Endometrial microvascular endothelial cells (primary cell): Measurements from ENCODE around the gene FSTL4. TPM values are rescaled to one million over a fixed set of nuclear protein-coding genes. Genes with fewer than 3 reads are reported as not detected.

Source experiments
- in situ Hi-C: cut with HindIII; loops from 2 replicates; pipeline ENCODE4 v1.10.0; 2017; ENCODE audit warnings: low sequenced_read_pairs, low pct_unique_long_range_greater_than_20kb; ENCODE audit errors: inconsistent ontology term
- total RNA-seq: library from RNA; depleted of rRNA; stranded (reverse); fragments of >200 nt; gene quantifications from one replicate; pipeline ENCODE4 v1.2.3, GENCODE V29; 2015; ENCODE audit errors: inconsistent ontology term

FSTL4 gene
- total RNA-seq, 1 donor from 2014 or later = not detected

DNA sequence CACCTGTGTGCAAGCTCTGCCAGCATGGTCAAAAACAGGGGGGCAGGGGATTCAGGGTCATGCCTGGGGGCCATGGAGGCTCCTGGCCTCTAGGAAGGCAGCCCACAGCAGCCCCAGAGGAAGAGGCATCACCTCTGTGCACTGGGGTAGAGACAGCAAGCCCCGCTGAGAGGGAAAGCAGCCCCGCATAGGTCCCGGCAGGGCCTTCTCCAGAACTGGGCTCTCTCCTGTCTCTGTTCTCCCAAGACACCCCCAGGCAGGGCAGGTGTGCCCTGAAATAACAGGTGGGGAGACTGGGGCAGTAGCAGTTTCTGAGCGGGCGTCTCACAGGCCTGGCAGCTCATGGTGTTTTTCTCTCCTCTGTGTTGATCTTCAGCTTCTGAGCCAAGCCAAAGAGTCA lies 281.4 kb downstream of the FSTL4 start:
- in situ Hi-C loops = no loop called here

DNA sequence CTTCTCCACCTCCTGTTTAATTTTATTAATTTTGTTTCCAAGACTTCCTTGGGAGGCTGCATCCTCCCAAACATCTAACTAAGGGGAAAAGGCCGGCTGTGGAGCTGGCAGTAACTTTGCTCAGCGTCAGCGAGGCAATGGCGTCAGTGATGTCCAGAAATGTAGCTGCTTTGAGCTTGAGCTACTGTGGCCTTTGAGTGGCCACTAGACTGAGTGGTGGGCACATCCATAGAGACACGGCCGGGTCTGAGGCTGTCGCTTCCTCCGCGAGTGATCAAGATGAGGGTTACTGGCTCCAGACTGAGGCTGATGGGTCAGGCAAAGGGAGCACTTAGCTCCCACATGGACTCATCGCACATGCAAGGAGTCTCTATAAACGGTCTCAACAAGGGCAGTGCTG lies 283.5 kb downstream of the FSTL4 start:
- in situ Hi-C loops = no loop called here

DNA sequence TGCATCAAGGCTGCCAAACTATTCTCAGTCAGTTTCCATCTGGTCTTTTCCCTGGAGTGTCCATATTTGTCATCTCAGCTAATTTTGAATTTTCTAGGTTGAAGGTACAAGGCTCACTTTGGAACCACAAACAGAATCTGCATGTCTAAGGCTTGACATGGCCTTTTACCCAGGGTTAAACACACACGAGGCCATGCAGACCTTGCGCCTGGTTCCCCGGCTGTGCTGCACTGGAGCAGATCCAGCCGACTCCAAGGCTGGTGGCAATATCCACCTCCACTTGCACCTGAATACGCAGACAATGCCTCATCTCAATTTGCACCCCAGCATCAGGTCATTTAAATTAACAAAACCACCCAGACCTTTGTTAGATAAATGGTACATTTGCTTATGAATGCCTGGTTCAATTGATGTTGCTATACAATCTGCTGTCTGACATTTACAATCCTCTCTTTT lies 284.4 kb downstream of the FSTL4 start:
- in situ Hi-C loops = no loop called here

GRCh38 chr5:133326361-133326760 lies 286.0 kb downstream of the FSTL4 start:
- in situ Hi-C loops = no loop called here

DNA sequence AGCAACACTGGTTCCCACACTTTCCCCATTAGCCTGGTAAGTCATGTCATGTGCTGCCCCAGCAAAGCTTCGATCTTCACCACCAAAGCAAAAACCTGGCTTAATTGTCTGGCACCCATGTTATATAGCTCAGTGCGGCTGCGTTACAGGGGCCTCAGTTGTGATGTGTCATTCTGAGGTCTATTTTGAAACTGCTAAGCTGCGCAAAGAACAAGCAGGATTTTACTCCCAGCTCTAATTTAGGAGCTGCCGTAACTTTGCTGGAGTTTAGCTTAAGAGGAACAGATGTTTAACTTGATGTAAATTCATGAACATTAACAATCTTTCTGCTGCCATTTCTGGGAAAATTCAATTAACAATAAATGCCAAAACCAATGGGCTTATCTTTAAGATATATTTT lies 286.5 kb downstream of the FSTL4 start:
- in situ Hi-C loops = no loop called here

DNA sequence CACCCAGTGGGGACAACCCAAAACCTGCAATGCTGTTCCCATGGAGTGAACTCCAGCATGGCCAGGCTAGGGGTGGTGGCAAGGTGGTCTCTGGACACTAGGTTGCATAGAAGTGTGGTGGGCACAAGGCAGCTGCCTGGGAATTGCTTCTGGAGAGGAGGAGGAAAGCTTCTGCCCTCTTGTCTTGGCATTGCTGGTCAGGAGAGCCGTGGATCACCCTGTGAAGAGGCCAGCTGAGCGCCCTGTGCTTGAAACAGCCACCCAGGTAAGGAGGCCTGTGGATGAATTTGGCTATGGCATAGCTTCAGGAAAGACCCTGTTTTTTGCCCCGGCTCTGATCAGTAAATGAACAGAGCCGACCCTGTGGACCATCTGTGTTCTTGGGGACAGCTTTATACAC lies 287.4 kb downstream of the FSTL4 start:
- in situ Hi-C loops = no loop called here

GRCh38 chr5:133323494-133324457 lies 288.6 kb downstream of the FSTL4 start:
- in situ Hi-C loops = no loop called here

DNA sequence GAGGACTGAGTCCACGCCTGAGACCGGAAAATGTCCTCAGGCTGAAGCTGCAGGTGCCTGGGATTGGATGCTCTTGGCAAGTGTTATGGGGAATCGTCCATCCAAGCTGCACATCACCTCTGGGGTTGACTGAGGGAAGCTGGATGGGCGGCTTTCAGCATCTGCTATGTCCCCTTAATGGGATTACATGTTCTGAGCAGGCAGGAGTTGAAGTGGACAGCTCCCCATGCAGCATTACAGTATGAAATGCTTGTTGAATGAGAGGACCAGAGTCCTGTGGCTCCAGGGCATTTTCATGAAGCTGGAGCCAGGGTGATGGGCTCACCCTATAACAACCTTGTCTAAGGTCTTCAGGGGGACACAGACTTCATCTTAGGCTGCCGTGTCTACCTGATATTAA lies 289.6 kb downstream of the FSTL4 start:
- in situ Hi-C loops = no loop called here

- in situ Hi-C loops = no loop called here
These were observed 290.4 kb downstream of the FSTL4 start for GRCh38 chr5:133321833-133322420.

DNA sequence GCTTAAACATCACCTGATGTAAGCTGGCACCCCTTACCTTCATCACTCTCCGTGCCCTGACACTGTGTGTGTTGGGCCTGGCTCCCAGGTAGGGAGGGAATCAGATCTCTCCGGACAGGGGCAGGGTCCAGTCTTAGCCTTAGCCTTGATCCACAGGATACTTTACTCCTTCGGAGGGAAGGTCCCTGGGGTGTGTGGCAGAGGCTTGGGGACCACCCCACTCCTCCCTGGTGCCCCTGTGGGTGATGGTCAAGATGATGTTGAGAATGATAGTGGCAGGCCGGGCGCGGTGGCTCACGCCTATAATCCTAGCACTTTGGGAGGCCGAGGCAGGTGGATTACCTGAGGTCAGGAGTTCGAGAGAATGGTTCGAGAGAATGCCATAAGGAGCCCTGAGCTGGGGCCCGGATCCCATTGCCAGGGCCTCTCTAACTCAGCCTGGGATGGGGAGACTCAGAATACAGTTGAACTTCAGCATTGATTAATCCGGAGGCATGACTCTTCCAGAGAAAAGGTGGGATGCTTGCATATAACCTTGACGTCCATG lies 291.0 kb downstream of the FSTL4 start:
- in situ Hi-C loops = no loop called here

DNA sequence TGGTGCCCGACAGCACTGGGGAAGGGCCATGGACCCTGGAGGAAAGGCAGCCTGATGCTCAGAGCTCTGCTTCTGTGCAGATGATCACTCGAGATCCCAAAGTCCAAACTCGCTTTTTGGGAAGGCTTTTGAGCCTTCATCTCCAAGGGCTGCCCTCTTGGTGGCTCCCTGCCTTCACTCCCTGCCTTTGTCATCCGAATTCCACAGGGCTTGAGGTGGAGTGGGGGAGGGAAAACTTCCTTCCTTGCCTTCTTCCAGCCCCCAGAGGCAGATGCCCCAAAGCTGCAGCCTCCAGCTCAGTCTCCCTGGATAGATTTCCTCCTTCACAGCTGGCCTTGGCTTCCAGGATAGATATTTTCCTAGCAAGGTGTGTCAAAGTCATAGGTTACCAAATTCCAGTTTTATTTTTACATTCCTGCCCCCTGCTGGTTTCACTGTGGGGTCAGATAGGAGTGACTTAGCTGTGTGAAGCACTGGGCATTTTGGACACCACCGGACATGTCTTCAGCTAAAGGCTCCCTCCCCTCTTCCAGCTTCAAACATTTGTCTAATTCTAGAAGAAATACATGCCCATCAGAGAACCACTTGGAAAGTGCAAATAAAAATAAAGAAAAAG lies 292.3 kb downstream of the FSTL4 start:
- in situ Hi-C loops = no loop called here

DNA sequence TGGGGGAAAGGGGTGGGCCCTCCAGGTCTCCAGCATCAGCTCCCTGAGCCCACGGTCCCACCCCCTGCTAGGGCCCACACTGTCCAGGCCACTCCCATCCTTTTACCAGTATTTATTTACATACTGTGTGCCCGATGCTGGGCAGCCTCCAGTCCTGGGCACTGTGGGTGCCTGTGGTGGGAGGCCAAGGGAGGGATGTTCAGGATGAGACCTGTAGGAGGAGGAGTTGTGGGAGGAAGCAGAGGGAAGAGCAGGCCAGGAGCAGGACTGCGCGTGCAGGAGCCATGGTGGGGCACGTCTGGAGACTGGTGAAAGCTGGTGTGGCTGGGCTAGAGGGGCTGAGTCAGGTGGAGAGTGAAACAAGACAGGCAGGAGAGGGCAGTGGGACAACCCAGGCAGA lies 293.1 kb downstream of the FSTL4 start:
- in situ Hi-C loops = no loop called here

GRCh38 chr5:133317558-133317957 lies 294.8 kb downstream of the FSTL4 start:
- in situ Hi-C loops = no loop called here

DNA sequence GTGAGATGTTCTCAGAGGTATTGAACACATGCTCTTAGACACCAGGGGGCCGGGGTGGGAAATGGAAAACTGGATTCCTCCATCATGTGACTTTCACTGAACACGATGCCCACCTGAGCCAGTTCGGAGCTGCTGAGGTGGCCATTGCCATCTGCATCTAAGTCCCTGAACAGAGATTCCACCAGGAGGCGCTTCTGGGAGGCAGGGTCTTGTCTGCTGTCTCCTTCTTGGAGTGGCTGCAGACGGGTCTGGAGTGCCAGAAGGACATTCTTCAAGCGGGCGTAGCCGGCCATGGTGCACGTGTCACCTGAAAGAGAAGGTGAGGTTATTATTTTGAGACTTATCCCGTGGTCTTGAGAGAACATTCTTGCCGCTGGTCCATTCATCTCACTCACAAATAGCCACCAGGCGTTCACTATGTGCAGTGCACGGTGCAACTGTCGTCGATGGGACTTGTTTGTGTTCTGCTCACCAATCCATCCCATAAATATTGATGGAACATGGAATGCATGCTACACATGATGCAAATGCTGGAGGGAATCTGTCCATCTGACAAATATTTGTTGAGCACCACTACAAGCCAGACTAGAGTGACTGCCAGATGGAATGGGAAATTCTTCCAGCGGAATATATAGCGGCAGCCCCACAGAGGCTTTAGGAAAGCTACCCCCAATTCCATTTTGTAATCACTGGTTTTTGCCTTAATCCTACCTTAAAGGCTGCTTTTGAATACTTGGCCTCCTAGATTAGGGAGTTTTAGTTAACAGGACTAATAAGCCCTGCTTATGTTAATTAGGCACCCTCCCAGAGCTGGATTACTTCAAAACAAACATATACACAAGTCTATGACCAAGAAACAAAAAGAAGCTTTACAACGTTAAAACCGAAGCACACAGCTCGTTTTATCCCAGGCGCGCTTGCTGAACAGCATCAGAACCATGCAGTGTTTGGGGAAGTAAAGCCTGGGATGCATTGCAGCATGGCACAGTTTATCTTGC lies 295.7 kb downstream of the FSTL4 start:
- in situ Hi-C loops = no loop called here

DNA sequence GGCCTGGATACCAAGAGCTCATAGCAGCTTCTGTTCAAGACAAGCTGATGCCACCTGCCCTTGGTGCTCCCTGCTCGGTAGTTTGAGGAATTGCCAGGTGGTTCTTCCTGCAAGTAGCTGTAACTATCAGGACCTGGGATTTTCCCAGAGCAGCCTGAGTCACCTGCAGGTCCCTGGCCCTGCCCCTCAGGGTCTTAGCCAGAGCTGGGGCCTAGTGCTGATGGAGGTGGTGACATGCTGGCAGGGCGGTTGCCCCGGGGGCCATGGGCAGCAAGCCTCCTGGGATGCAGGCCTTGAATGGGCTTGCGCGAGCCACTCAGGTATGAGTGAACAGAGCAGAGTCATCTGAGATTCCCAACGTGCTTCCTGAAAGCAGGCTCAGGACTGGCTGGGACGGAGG lies 298.3 kb downstream of the FSTL4 start:
- in situ Hi-C loops = no loop called here

DNA sequence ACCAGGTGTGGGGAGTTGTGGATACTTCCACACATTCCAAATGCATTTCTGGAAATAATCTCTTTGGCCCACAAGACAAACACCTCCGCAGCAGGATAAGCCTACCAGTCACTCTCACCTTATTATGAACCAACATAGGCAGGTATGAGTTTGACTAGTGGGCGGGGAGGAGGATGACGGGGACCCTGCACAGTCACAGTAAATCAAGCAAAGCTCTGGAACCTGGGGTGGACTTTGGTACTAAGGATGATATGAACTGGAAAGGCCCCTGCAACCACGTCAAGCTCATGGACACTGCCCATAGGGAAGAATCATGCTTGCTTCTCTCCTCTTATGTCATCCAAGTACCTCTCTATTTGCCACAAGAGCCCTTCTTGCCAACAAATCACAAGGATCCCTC lies 301.2 kb downstream of the FSTL4 start:
- in situ Hi-C loops = no loop called here

DNA sequence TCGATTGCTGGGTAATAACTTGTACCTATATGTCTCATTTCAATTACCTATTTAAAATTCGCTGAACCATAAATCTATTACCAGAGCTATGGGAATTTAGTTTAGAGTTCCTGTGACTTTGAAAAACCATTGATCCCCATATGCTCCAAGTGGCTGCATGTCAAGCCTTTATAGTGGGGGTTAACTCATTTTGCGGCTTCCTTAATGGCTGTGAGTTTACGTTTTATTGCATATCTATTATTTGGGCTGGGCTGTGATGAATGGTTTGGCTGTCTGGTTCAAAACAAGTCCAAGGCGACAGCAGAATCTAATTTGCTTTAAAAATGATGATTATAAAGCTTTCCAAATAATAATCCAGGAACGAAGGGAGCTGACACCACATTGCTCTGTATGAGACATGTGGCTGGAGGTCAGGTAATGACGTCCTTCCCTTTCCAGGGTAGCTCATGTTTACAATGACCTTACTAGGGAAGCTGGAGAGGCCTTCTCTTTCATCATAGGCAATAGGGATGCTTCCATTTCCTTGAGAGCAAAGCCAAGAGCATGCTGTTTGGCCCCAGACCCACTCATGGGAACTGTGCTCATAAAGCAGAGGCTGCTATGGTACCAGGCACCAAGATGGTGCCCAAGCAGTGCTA lies 302.2 kb downstream of the FSTL4 start:
- in situ Hi-C loops = no loop called here

GRCh38 chr5:133309166-133309795 lies 303.1 kb downstream of the FSTL4 start:
- in situ Hi-C loops = no loop called here
